ENCODE results near the gene E2F3. TPM values are rescaled to one million over a fixed set of nuclear protein-coding genes. Genes with fewer than 3 reads are reported as not detected.

Gene E2F3
- total and polyA plus RNA-seq, 10 of the 15 experiments (the other 5 are each of a cell fraction or from before 2014, with no cell fraction given), result 5.1 to 16.8 (median 10.6) TPM

- no peaks in the 10 kb centered on the region for H3K4me1 ChIP-seq (ENCODE audit: control insufficient read depth, insufficient read depth, low read length)
- ATAC-seq (no peak), FAIRE-seq (no peak), DNase-seq (ENCODE audit: low read depth, low spot score) (no peak)
- WGBS (ENCODE audit: insufficient coverage, insufficient replicate concordance, low lambda C conversion rate, missing lambda C conversion rate), result 35% methylated on average over 2 of the region's 2 CpGs
- no peaks in the 10 kb centered on the region for H3K27me3 ChIP-seq (replicated peaks in 1 of 2; ENCODE audit: control insufficient read depth in 2 of 2, insufficient read depth in 2 of 2, low read length in 1 of 2)
- H3K4me3 ChIP-seq, result no peak overlapping the region
- no peak overlapping the region for H2AFZ ChIP-seq (ENCODE audit: control insufficient read depth, low read depth, low read length)
- BruUV-seq (replicated peaks), result no TSS peak
- RAD21 ChIA-PET (ENCODE audit: unreplicated experiment), result no interaction called here
- H4K20me1 ChIP-seq (ENCODE audit: control insufficient read depth, insufficient read depth), result no peaks in the 10 kb centered on the region
- no peaks in the 10 kb centered on the region for H3K79me2 ChIP-seq (ENCODE audit: control insufficient read depth, insufficient read depth, low read length)
- SMC1A ChIA-PET (ENCODE audit: uncharacterized antibody, unreplicated experiment), result interaction anchor here (1.1 to 1.2 kb wide), 2 partner anchors 76 to 170 kb away, joined by 3 read pairs; no protein-coding TSS in a partner anchor
- in situ Hi-C loops (cut with MboI), result no loop called here
- H3K27ac ChIP-seq (ENCODE audit: control insufficient read depth, insufficient read depth), result no peak overlapping the region
- H3K9ac ChIP-seq (ENCODE audit: control insufficient read depth, insufficient read depth, low read length), result no peak overlapping the region
- H3K36me3 ChIP-seq (ENCODE audit: control insufficient read depth in 2 of 2, insufficient read depth in 2 of 2, low read length in 1 of 2), result no peaks in the 10 kb centered on the region
- POLR2A ChIA-PET, result no interaction called here
- no peak overlapping the region for H3K4me2 ChIP-seq (ENCODE audit: control insufficient read depth, insufficient read depth)
- H3K9me3 ChIP-seq (replicated peaks; ENCODE audit: control insufficient read depth, insufficient read depth, low read length), result no peaks in the 10 kb centered on the region
- CTCF ChIA-PET, result interaction anchor here (0.7 kb wide), 1 partner anchor 152 kb away, joined by 3 read pairs; no protein-coding TSS in a partner anchor
- intact Hi-C loops (cut with micrococcal nuclease; ENCODE audit: unreplicated experiment), result no loop called here
- no peak for TF ChIP-seq POLR2AphosphoS5 (IDR thresholded peaks at IDR 0.05; ENCODE audit: low read length)
- TF ChIP-seq MYB (IDR thresholded peaks at IDR 0.05; ENCODE audit: borderline replicate concordance, low read depth, low read length), result no peak
- no peak for TF ChIP-seq ZNF592 (IDR thresholded peaks at IDR 0.05)
- no peak for TF ChIP-seq ZBTB4 (CRISPR knock-in tag; IDR thresholded peaks at IDR 0.05)
- TF ChIP-seq RELA (IDR thresholded peaks at IDR 0.05; ENCODE audit: borderline replicate concordance, partially characterized antibody), result no peak
- no peak for TF ChIP-seq BACH1 (IDR thresholded peaks at IDR 0.05; ENCODE audit: borderline replicate concordance)
- TF ChIP-seq, protein P1, sequence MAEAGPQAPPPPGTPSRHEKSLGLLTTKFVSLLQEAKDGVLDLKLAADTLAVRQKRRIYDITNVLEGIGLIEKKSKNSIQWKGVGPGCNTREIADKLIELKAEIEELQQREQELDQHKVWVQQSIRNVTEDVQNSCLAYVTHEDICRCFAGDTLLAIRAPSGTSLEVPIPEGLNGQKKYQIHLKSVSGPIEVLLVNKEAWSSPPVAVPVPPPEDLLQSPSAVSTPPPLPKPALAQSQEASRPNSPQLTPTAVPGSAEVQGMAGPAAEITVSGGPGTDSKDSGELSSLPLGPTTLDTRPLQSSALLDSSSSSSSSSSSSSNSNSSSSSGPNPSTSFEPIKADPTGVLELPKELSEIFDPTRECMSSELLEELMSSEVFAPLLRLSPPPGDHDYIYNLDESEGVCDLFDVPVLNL (IDR thresholded peaks at IDR 0.05; ENCODE audit: low read depth, low read length), result no peak
- TF ChIP-seq, protein P2, sequence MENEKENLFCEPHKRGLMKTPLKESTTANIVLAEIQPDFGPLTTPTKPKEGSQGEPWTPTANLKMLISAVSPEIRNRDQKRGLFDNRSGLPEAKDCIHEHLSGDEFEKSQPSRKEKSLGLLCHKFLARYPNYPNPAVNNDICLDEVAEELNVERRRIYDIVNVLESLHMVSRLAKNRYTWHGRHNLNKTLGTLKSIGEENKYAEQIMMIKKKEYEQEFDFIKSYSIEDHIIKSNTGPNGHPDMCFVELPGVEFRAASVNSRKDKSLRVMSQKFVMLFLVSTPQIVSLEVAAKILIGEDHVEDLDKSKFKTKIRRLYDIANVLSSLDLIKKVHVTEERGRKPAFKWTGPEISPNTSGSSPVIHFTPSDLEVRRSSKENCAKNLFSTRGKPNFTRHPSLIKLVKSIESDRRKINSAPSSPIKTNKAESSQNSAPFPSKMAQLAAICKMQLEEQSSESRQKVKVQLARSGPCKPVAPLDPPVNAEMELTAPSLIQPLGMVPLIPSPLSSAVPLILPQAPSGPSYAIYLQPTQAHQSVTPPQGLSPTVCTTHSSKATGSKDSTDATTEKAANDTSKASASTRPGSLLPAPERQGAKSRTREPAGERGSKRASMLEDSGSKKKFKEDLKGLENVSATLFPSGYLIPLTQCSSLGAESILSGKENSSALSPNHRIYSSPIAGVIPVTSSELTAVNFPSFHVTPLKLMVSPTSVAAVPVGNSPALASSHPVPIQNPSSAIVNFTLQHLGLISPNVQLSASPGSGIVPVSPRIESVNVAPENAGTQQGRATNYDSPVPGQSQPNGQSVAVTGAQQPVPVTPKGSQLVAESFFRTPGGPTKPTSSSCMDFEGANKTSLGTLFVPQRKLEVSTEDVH (IDR thresholded peaks at IDR 0.05; ENCODE audit: low read depth, partially characterized antibody), result no peak
- TF ChIP-seq SIN3A (IDR thresholded peaks at IDR 0.05; ENCODE audit: low read depth, low read length), result no peak
- TF ChIP-seq ZNF207 (IDR thresholded peaks at IDR 0.05; ENCODE audit: borderline replicate concordance), result no peak
- TF ChIP-seq MEF2B (IDR thresholded peaks at IDR 0.05; ENCODE audit: partially characterized antibody, poor library complexity, severe bottlenecking), result no peak
These were observed 31.3 kb upstream of the E2F3 start for GRCh38 chr6:20370393-20370792.
